Stomach (tissue), 9 donors: ENCODE results near the gene DEF6. TPM values are rescaled to one million over a fixed set of nuclear protein-coding genes. Genes with fewer than 3 reads are reported as not detected.

ENCODE experiments used
- DNase-seq, 2 donors: peaks; one replicate each; pipeline versions ENCODE4 v3.0.0 to v3.0.0-alpha.2; 2013 to 2019
- H3K27ac ChIP-seq, 5 donors: fragments of 200-600 bp in 4 of 5; sonication (generic) in 4 of 5; one replicate each; pipeline ENCODE4 v1.5.1; 2013 to 2019; ENCODE audit warnings: mild to moderate bottlenecking in 1 of 5, moderate library complexity in 1 of 5
- H3K27me3 ChIP-seq, 3 donors: fragments of 200-600 bp; sonication (generic); one replicate each; pipeline ENCODE4 v1.5.1; 2017 to 2019; ENCODE audit warnings: mixed run types in 1 of 3
- H3K36me3 ChIP-seq, 4 donors: fragments of 200-600 bp; sonication (generic); 1 replicate in 3 of 4; 2 replicates in 1 of 4; pipeline ENCODE4 v1.5.1; 2016 to 2019
- H3K4me1 ChIP-seq, 4 donors: fragments of 200-600 bp; sonication (generic); one replicate each; pipeline ENCODE4 v1.5.1; 2016 to 2019
- H3K4me3 ChIP-seq, 4 donors: fragments of 200-600 bp; sonication (generic) in 3 of 4; one replicate each; pipeline ENCODE4 v1.5.1; 2016 to 2019; ENCODE audit warnings: mild to moderate bottlenecking in 1 of 4
- H3K9me3 ChIP-seq, 4 donors: fragments of 200-600 bp; sonication (generic); one replicate each; pipeline ENCODE4 v1.5.1; 2016 to 2019
- EP300 ChIP-seq: sonication (generic); formaldehyde crosslinking; IDR thresholded peaks from one replicate; pipeline ENCODE4 v1.6.1; 2017; ENCODE audit warnings: antibody characterized with exemption
- POLR2A ChIP-seq, 4 donors: fragments of 450-650 bp; IDR thresholded peaks; one replicate each; pipeline ENCODE4 v1.6.1; 2016; ENCODE audit warnings: antibody characterized with exemption in 4 of 4, control low read depth in 2 of 4, mild to moderate bottlenecking in 1 of 4, moderate library complexity in 1 of 4
- POLR2AphosphoS5 ChIP-seq, 3 donors: sonication (generic); formaldehyde crosslinking; IDR thresholded peaks; one replicate each; pipeline ENCODE4 v1.6.1; 2016; ENCODE audit warnings: antibody characterized with exemption in 3 of 3
- WGBS, 5 donors: extraction: QIAGEN DNeasy Blood & Tissue Kit in 3 of 5; methylation state at CpG; one replicate each; pipeline versions ENCODE4 v1.1.5 to v1.1.7; 2013 to 2018; 5-methylcytosine and 5-hydroxymethylcytosine counted together
- intact Hi-C: fragments of 100-400 bp; cut with DNase I; formaldehyde crosslinking; loops from one replicate; pipeline ENCODE4 v1.15.1; 2023; ENCODE audit warnings: low total_unique reads
- polyA plus RNA-seq, 3 donors: library from polyadenylated mRNA; stranded (reverse); fragments of 200-250 nt; gene quantifications; one replicate each; pipeline ENCODE4 v1.2.3, GENCODE V29; 2013
- total RNA-seq, 5 donors: library from RNA; depleted of rRNA; stranded (reverse); fragments of >200 nt; gene quantifications; one replicate each; pipeline versions ENCODE4 v1.1.0 to v1.2.3, GENCODE V29; 2014 to 2016
- TF ChIP-seq, protein P1 (sequence below), 7 experiments: fragments of 450-650 bp in 4 of 7; fragments of 200-600 bp in 3 of 7; sonication (generic) in 3 of 7; IDR thresholded peaks; one replicate each; pipeline ENCODE4 v1.5.1; 2016 to 2019; ENCODE audit warnings: antibody characterized with exemption in 7 of 7, control low read depth in 2 of 7, mild to moderate bottlenecking in 1 of 7
- donor health status: healthy with polysubstance abuse.
- donor health status: Bipolar disorder and iron deficiency.
- donor health status: healthy.

The DEF6 gene
- total and polyA plus RNA-seq, 8 donors, result 4.9 to 35.3 (median 16.5) TPM

GRCh38 chr6:35356391-35356790, 58.8 kb downstream of the DEF6 start:
- 87 to 100% (median 98%) methylated on average over 1 of the region's 1 CpG for whole genome bisulfite sequencing, 5 donors
- Histone ChIP-seq H3K4me3 (no peak overlapping the region), H3K27ac (no peak overlapping the region), H3K4me1 (peaks cover 12 to 57% (median 30%) of the 10 kb centered on the region in 4 donors), H3K36me3 (peaks cover 16 to 55% (median 47%) of the 10 kb centered on the region in 4 donors), H3K27me3 (no peaks in the 10 kb centered on the region), H3K9me3 (no peaks in the 10 kb centered on the region)
- DNase-seq, result no peak
- TF ChIP-seq POLR2A (IDR thresholded peaks at IDR 0.05) (no peak), POLR2AphosphoS5 (IDR thresholded peaks at IDR 0.05) (no peak), EP300 (no peak)
- TF ChIP-seq, protein P1, sequence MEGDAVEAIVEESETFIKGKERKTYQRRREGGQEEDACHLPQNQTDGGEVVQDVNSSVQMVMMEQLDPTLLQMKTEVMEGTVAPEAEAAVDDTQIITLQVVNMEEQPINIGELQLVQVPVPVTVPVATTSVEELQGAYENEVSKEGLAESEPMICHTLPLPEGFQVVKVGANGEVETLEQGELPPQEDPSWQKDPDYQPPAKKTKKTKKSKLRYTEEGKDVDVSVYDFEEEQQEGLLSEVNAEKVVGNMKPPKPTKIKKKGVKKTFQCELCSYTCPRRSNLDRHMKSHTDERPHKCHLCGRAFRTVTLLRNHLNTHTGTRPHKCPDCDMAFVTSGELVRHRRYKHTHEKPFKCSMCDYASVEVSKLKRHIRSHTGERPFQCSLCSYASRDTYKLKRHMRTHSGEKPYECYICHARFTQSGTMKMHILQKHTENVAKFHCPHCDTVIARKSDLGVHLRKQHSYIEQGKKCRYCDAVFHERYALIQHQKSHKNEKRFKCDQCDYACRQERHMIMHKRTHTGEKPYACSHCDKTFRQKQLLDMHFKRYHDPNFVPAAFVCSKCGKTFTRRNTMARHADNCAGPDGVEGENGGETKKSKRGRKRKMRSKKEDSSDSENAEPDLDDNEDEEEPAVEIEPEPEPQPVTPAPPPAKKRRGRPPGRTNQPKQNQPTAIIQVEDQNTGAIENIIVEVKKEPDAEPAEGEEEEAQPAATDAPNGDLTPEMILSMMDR (IDR thresholded peaks at IDR 0.05), result no peak
- intact Hi-C loops, result no loop called here

DNA sequence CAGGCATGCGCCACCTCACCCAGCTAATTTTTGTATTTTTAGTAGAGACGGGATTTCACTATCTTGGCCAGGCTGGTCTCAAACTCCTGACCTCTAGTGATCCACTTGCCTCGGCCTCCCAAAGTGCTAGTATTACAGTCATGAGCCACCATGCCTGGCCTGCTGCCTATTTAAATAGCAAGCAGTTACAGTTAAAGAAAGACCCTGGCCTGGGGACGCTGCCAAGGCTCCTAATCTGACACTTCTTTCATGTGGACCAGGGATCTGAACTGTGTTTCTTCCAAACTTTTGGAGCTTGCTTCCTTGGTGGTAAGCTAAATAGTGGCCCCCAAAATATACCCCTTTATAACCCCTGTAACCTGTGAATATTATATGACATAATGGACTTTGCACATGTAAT, 60.1 kb downstream of the DEF6 start:
- Histone ChIP-seq H3K9me3 (no peaks in the 10 kb centered on the region), H3K27ac (no peak overlapping the region), H3K36me3 (peaks cover 8 to 43% (median 34%) of the 10 kb centered on the region in 4 donors), H3K27me3 (no peaks in the 10 kb centered on the region), H3K4me3 (no peak overlapping the region), H3K4me1 (peaks cover 12 to 64% (median 32%) of the 10 kb centered on the region in 4 donors)
- intact Hi-C loops, result no loop called here
- DNase-seq, result peak in 1 of 2 donors; percentile 57
- 45 to 74% (median 58%) methylated on average over 4 of the region's 4 CpGs for WGBS, 5 donors
- TF ChIP-seq EP300 (no peak), POLR2AphosphoS5 (IDR thresholded peaks at IDR 0.05) (no peak), POLR2A (IDR thresholded peaks at IDR 0.05) (no peak)
- TF ChIP-seq, protein P1 (IDR thresholded peaks at IDR 0.05), result no peak

- no peaks in the 10 kb centered on the region for H3K9me3 ChIP-seq
- no peak for TF ChIP-seq POLR2A (IDR thresholded peaks at IDR 0.05)
- no peak for TF ChIP-seq POLR2AphosphoS5 (IDR thresholded peaks at IDR 0.05)
- no peak for TF ChIP-seq EP300
- TF ChIP-seq, protein P1 (IDR thresholded peaks at IDR 0.05), result no peak
- H3K36me3 ChIP-seq, result peaks cover 5 to 43% (median 30%) of the 10 kb centered on the region in 4 donors
- H3K27ac ChIP-seq, result peak overlapping the region in 1 of 5 donors; percentile 71
- intact Hi-C loops, result no loop called here
- peaks cover 12 to 64% (median 32%) of the 10 kb centered on the region in 4 donors for H3K4me1 ChIP-seq
- H3K4me3 ChIP-seq, result no peak overlapping the region
- DNase-seq, result no peak
- H3K27me3 ChIP-seq, result no peaks in the 10 kb centered on the region
- 51 to 72% (median 68%) methylated on average over 3 of the region's 3 CpGs for WGBS, 5 donors
These were observed 60.5 kb downstream of the DEF6 start for GRCh38 chr6:35358086-35358485.

DNA sequence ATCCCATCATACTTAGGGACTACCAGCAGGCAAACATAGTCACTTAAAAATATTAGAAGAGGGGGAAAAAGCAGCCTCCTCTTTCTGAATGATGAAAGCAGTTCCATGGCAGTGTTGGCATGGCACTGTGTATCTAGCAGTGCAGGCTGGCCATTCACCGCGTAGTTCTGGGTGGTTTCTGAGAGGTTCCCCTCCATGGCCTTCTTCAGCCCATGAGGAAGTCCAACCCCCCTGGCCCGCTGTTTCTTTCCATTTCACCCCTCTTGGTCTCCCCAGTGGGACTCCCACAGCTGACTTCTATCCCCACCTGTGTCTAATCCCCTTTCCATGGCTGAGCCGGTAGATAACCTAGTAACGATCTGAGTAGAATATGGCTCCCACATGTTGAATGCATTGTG, 61.7 kb downstream of the DEF6 start:
- Histone ChIP-seq H3K9me3 (no peaks in the 10 kb centered on the region), H3K4me3 (no peak overlapping the region), H3K27ac (peak overlapping the region in 2 of 5 donors; percentile 23 to 71), H3K27me3 (no peaks in the 10 kb centered on the region), H3K36me3 (peaks cover 5 to 35% (median 22%) of the 10 kb centered on the region in 4 donors), H3K4me1 (peaks cover 12 to 64% (median 32%) of the 10 kb centered on the region in 4 donors)
- WGBS, 5 donors, result 95 to 98% (median 97%) methylated on average over 5 of the region's 5 CpGs
- intact Hi-C loops, result no loop called here
- DNase-seq, result no peak
- TF ChIP-seq, protein P1 (IDR thresholded peaks at IDR 0.05), result no peak
- no peak for TF ChIP-seq EP300
- TF ChIP-seq POLR2AphosphoS5 (IDR thresholded peaks at IDR 0.05), result no peak
- no peak for TF ChIP-seq POLR2A (IDR thresholded peaks at IDR 0.05)
